Right cardiac atrium (tissue), 5 donors: Measurements from ENCODE around the gene RPS6KA2. TPM values are rescaled to one million over a fixed set of nuclear protein-coding genes. Genes with fewer than 3 reads are reported as not detected.

ENCODE experiments used
- ATAC-seq, 2 donors: fragments of 200-7000 bp; cut with Tn5 transposase; one replicate each; pipeline versions ENCODE4 v1.8.0 to v1.9.1; 2020; ENCODE audit warnings: moderate library complexity in 2 of 2, mild to moderate bottlenecking in 1 of 2
- DNase-seq, 3 donors: peaks; one replicate each; pipeline ENCODE4 v3.0.0-alpha.2; 2020
- H3K27ac ChIP-seq: one replicate; pipeline ENCODE4 v1.5.1; 2013; ENCODE audit warnings: mild to moderate bottlenecking, low read length, control low read depth, moderate library complexity
- H3K27me3 ChIP-seq: one replicate; pipeline ENCODE4 v1.6.1; 2013; ENCODE audit not compliant: control insufficient read depth, insufficient read depth
- H3K4me1 ChIP-seq: one replicate; pipeline ENCODE4 v1.6.1; 2013; ENCODE audit warnings: low read length; ENCODE audit not compliant: control insufficient read depth, insufficient read depth
- H3K4me3 ChIP-seq: one replicate; pipeline ENCODE4 v1.5.1; 2013; ENCODE audit warnings: low read length, control low read depth
- H3K9me3 ChIP-seq: one replicate; pipeline ENCODE4 v1.6.1; 2013; ENCODE audit warnings: low read length; ENCODE audit not compliant: control insufficient read depth
- WGBS: extraction: QIAGEN DNeasy Blood & Tissue Kit; methylation state at CpG from one replicate; pipeline ENCODE4 v1.1.7; 2013; 5-methylcytosine and 5-hydroxymethylcytosine counted together
- intact Hi-C, 4 donors: fragments of 100-400 bp; cut with DNase I; formaldehyde crosslinking; loops; one replicate each; pipeline versions ENCODE4 v1.11.0 to v1.14.0; 2022 to 2023
- polyA plus RNA-seq: library from polyadenylated mRNA; stranded (reverse); fragments of 200-250 nt; gene quantifications from one replicate; pipeline ENCODE4 v1.2.3, GENCODE V29; 2013
- total RNA-seq, 4 donors: library from RNA; stranded (reverse); fragmentation: NEBNext Ultra II Directional; extraction: Animal tissue kit (Norgen Biotek cat#: 25700); gene quantifications; one replicate each; pipeline ENCODE4 v1.2.1, GENCODE V29; 2021
- donor health status: healthy with polysubstance abuse.
- donor health status: DM: no; HTN: yes; CAD: no.
- donor health status: DM: no; HTN: no; CAD: no.
- donor health status: DM: no; HTN: yes; CAD: no; lungs with severe emphysema.
- donor health status: DM: yes; HTN: yes; CAD: no.

Gene RPS6KA2
- total and polyA plus RNA-seq, 5 donors: 34.0 to 80.9 (median 65.3) TPM

- ATAC-seq: no peak
- H3K9me3 ChIP-seq: no peaks in the 10 kb centered on the region
- no peaks in the 10 kb centered on the region for H3K27me3 ChIP-seq
- peaks cover 3% of the 10 kb centered on the region for H3K4me1 ChIP-seq
- intact Hi-C loops: no loop called here
- 94% methylated on average over 11 of the region's 11 CpGs for WGBS
- DNase-seq: no peak
- no peak overlapping the region for H3K27ac ChIP-seq
- no peak overlapping the region for H3K4me3 ChIP-seq
Observed at GRCh38 chr6:166581091-166581511, 46.0 kb downstream of the RPS6KA2 start.

GRCh38 chr6:166580076-166581050 lies 46.7 kb downstream of the RPS6KA2 start:
- WGBS: 91% methylated on average over 17 of the region's 17 CpGs
- no peak overlapping the region for H3K4me3 ChIP-seq
- DNase-seq: no peak
- no peaks in the 10 kb centered on the region for H3K9me3 ChIP-seq
- H3K27me3 ChIP-seq: no peaks in the 10 kb centered on the region
- no peak for ATAC-seq
- peaks cover 3% of the 10 kb centered on the region for H3K4me1 ChIP-seq
- H3K27ac ChIP-seq: no peak overlapping the region
- intact Hi-C loops: no loop called here

- DNase-seq (no peak), ATAC-seq (no peak)
- peaks cover 3% of the 10 kb centered on the region for H3K4me1 ChIP-seq
- intact Hi-C loops: no loop called here
- H3K27me3 ChIP-seq: no peaks in the 10 kb centered on the region
- H3K4me3 ChIP-seq: no peak overlapping the region
- 72% methylated on average over 9 of the region's 9 CpGs for WGBS
- no peak overlapping the region for H3K27ac ChIP-seq
- H3K9me3 ChIP-seq: no peaks in the 10 kb centered on the region
Observed at GRCh38 chr6:166579237-166579850, 47.7 kb downstream of the RPS6KA2 start.

- 94% methylated on average over 15 of the region's 15 CpGs for WGBS
- no peaks in the 10 kb centered on the region for H3K4me1 ChIP-seq
- intact Hi-C loops: no loop called here
- no peaks in the 10 kb centered on the region for H3K27me3 ChIP-seq
- ATAC-seq (no peak), DNase-seq (no peak)
- no peaks in the 10 kb centered on the region for H3K9me3 ChIP-seq
- no peak overlapping the region for H3K4me3 ChIP-seq
- H3K27ac ChIP-seq: no peak overlapping the region
Observed at GRCh38 chr6:166578536-166579236, 48.4 kb downstream of the RPS6KA2 start.

GRCh38 chr6:166575205-166575604 lies 51.8 kb downstream of the RPS6KA2 start:
- Histone ChIP-seq H3K27ac (no peak overlapping the region), H3K27me3 (no peaks in the 10 kb centered on the region), H3K9me3 (no peaks in the 10 kb centered on the region), H3K4me1 (peaks cover 3% of the 10 kb centered on the region), H3K4me3 (no peak overlapping the region)
- ATAC-seq: peak; percentile 70
- WGBS: 59% methylated on average over 11 of the region's 11 CpGs
- intact Hi-C loops: no loop called here
- no peak for DNase-seq

GRCh38 chr6:166573511-166574216 lies 53.4 kb downstream of the RPS6KA2 start:
- WGBS: 87% methylated on average over 18 of the region's 18 CpGs
- intact Hi-C loops: no loop called here
- ATAC-seq: no peak

GRCh38 chr6:166572370-166573261 lies 54.4 kb downstream of the RPS6KA2 start:
- Histone ChIP-seq H3K27me3 (no peaks in the 10 kb centered on the region), H3K27ac (no peak overlapping the region), H3K4me1 (peaks cover 3% of the 10 kb centered on the region), H3K4me3 (no peak overlapping the region), H3K9me3 (no peaks in the 10 kb centered on the region)
- intact Hi-C loops: no loop called here
- ATAC-seq: peak; percentile 38 to 53
- 71% methylated on average over 18 of the region's 18 CpGs for WGBS
- DNase-seq: no peak

More at GRCh38 chr6:166573511-166574216, 53.4 kb downstream of the RPS6KA2 start:
- Histone ChIP-seq H3K4me1 (peaks cover 3% of the 10 kb centered on the region), H3K9me3 (no peaks in the 10 kb centered on the region), H3K27me3 (no peaks in the 10 kb centered on the region), H3K27ac (no peak overlapping the region), H3K4me3 (no peak overlapping the region)
- no peak for DNase-seq

GRCh38 chr6:166570929-166571713 lies 55.9 kb downstream of the RPS6KA2 start:
- ATAC-seq (no peak), DNase-seq (no peak)
- Histone ChIP-seq H3K9me3 (no peaks in the 10 kb centered on the region), H3K27me3 (no peaks in the 10 kb centered on the region), H3K4me3 (no peak overlapping the region), H3K4me1 (peaks cover 3% of the 10 kb centered on the region), H3K27ac (no peak overlapping the region)
- intact Hi-C loops: no loop called here
- 89% methylated on average over 22 of the region's 22 CpGs for WGBS

- WGBS: 96% methylated on average over 13 of the region's 13 CpGs
- H3K9me3 ChIP-seq: no peaks in the 10 kb centered on the region
- H3K4me3 ChIP-seq: no peak overlapping the region
- no peak overlapping the region for H3K27ac ChIP-seq
- ATAC-seq: no peak
- H3K4me1 ChIP-seq: peaks cover 3% of the 10 kb centered on the region
- no peaks in the 10 kb centered on the region for H3K27me3 ChIP-seq
- no peak for DNase-seq
- intact Hi-C loops: no loop called here
Observed at GRCh38 chr6:166569206-166569605, 57.8 kb downstream of the RPS6KA2 start.
